ENCODE measurements around the gene NAPB.
"Not testable (repeated sequence)": the region's sequence is repeated elsewhere in the genome, so short reads cannot be mapped to it uniquely, and the experiment has no call there.

NAPB gene

DNA sequence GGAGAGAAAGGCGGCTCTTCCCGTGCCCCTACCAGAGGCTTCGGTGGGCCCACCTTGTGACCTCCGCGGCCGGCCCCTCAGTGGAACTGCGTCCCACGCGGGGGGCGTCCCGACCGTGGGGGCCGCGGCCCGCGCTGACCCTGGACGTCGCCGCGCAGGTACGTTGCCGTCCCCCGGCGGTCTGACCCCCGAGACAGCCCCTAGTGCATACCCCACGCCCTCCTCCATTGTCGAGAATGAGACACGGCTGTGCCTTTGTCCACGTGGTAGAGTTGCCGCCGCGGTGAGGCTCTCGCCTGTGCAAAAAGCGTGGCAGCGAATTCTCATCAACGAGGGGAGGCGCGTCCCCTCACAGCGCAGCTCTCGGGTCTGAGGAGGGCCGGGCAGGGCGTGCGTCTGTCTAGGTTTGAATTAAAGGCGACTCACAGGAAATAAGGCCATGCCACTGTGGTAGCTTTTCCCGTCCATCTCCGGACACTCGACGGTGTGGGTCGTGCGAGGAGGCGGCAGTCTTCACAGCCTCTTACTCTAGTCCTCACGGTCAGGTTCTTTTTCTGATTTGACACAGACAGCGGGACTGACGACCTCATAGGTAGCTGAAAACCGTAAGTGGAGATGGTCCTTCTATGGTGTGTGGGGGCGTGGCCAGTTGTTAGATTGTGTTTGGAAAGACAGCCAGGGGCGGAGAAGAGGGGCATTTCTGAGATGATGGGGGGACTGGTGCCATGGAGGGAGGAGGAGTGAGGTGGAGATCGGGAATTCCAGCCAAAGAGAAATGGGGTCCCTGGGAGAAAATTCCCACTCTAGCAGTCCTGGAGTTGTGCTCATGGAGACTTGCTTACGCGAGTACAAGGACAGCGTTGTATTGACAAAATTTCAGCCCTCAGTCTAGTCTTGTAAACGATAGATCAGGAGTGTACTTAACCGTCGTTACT, 70.1 kb downstream of the NAPB start:
- Histone ChIP-seq H3K27me3 (ENCODE audit: insufficient read depth, low read length) (no peaks in the 10 kb centered on the region), H3K9me3 (ENCODE audit: low read length) (no peaks in the 10 kb centered on the region), H2AFZ (ENCODE audit: low read depth, low read length) (peak overlapping the region; percentile 54), H3K4me1 (ENCODE audit: insufficient read depth, low read length) (peaks cover 16% of the 10 kb centered on the region), H3K4me3 (ENCODE audit: low read length) (peak overlapping the region; percentile 85), H3K36me3 (ENCODE audit: insufficient read depth, low read length) (peaks cover 25% of the 10 kb centered on the region)

- H3K4me1 ChIP-seq (ENCODE audit: insufficient read depth, low read length): peaks cover 16% of the 10 kb centered on the region
- peak within 1 kb of the TSS; percentile 85 for H3K4me3 ChIP-seq (ENCODE audit: low read length)
- no peaks in the 10 kb centered on the region for H3K27me3 ChIP-seq (ENCODE audit: insufficient read depth, low read length)
- peaks cover 17% of the 10 kb centered on the region for H3K36me3 ChIP-seq (ENCODE audit: insufficient read depth, low read length)
- H2AFZ ChIP-seq (ENCODE audit: low read depth, low read length): peak within 1 kb of the TSS; percentile 54
- no peaks in the 10 kb centered on the region for H3K9me3 ChIP-seq (ENCODE audit: low read length)
Measured at GRCh38 chr20:23350196-23350903, 70.9 kb downstream of the NAPB start, which contains the start of gene NXT1. NXT1 (plus strand) TSS chr20:23350791; CDS start chr20:23354042, 3,251 bp downstream.

GRCh38 chr20:23349338-23350195, 71.7 kb downstream of the NAPB start:
- Histone ChIP-seq H2AFZ (ENCODE audit: low read depth, low read length) (peak overlapping the region; percentile 54), H3K27me3 (ENCODE audit: insufficient read depth, low read length) (no peaks in the 10 kb centered on the region), H3K9me3 (ENCODE audit: low read length) (no peaks in the 10 kb centered on the region), H3K4me3 (ENCODE audit: low read length) (peak overlapping the region; percentile 85), H3K36me3 (ENCODE audit: insufficient read depth, low read length) (peaks cover 9% of the 10 kb centered on the region), H3K4me1 (ENCODE audit: insufficient read depth, low read length) (peaks cover 16% of the 10 kb centered on the region)

- not testable (repeated sequence) for H3K36me3 ChIP-seq (ENCODE audit: insufficient read depth, low read length); H3K9me3 ChIP-seq (ENCODE audit: low read length); H2AFZ ChIP-seq (ENCODE audit: low read depth, low read length); H3K27me3 ChIP-seq (ENCODE audit: insufficient read depth, low read length); H3K4me3 ChIP-seq (ENCODE audit: low read length)
- peaks cover 16% of the 10 kb centered on the region for H3K4me1 ChIP-seq (ENCODE audit: insufficient read depth, low read length)
Measured at GRCh38 chr20:23348510-23348909, 72.8 kb downstream of the NAPB start.

DNA sequence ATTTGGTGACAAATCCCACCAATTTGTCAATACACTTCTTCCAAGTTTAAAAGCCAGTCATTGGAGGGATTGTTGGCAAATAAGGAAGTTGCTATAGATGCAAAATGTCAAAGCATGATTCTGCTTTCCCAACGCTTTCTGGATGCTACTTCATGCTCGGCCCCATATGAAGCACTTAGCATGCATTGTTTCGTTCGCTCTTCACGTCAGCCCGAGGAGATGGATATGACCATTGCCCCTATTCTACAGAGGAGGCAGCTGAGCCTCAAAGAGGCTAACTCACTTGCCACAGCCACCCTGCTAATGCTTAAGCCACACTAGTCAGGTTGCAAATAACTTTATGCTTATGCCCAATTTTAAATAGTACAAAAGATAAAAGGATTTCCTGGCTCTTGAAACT, 73.5 kb downstream of the NAPB start:
- no peak overlapping the region for H2AFZ ChIP-seq (ENCODE audit: low read depth, low read length)

GRCh38 chr20:23346002-23346401, 75.3 kb downstream of the NAPB start:
- Histone ChIP-seq H3K4me1 (ENCODE audit: insufficient read depth, low read length) (peaks cover 6% of the 10 kb centered on the region), H2AFZ (ENCODE audit: low read depth, low read length) (no peak overlapping the region), H3K36me3 (ENCODE audit: insufficient read depth, low read length) (no peaks in the 10 kb centered on the region), H3K9me3 (ENCODE audit: low read length) (no peaks in the 10 kb centered on the region), H3K27me3 (ENCODE audit: insufficient read depth, low read length) (peaks cover 4% of the 10 kb centered on the region), H3K4me3 (ENCODE audit: low read length) (no peak overlapping the region)

More for the DNA sequence above, 73.5 kb downstream of the NAPB start:
- Histone ChIP-seq H3K36me3 (ENCODE audit: insufficient read depth, low read length) (no peaks in the 10 kb centered on the region), H3K9me3 (ENCODE audit: low read length) (no peaks in the 10 kb centered on the region), H3K27me3 (ENCODE audit: insufficient read depth, low read length) (no peaks in the 10 kb centered on the region), H3K4me1 (ENCODE audit: insufficient read depth, low read length) (peaks cover 16% of the 10 kb centered on the region), H3K4me3 (ENCODE audit: low read length) (no peak overlapping the region)

GRCh38 chr20:23344336-23344735, 77.0 kb downstream of the NAPB start:
- Histone ChIP-seq H3K9me3 (ENCODE audit: low read length) (no peaks in the 10 kb centered on the region), H3K36me3 (ENCODE audit: insufficient read depth, low read length) (no peaks in the 10 kb centered on the region), H3K4me1 (ENCODE audit: insufficient read depth, low read length) (peaks cover 2% of the 10 kb centered on the region), H3K27me3 (ENCODE audit: insufficient read depth, low read length) (peaks cover 4% of the 10 kb centered on the region), H3K4me3 (ENCODE audit: low read length) (no peak overlapping the region), H2AFZ (ENCODE audit: low read depth, low read length) (no peak overlapping the region)

- Histone ChIP-seq H3K27me3 (ENCODE audit: insufficient read depth, low read length) (peaks cover 4% of the 10 kb centered on the region), H3K36me3 (ENCODE audit: insufficient read depth, low read length) (no peaks in the 10 kb centered on the region), H3K4me3 (ENCODE audit: low read length) (no peak overlapping the region), H3K9me3 (ENCODE audit: low read length) (no peaks in the 10 kb centered on the region), H3K4me1 (ENCODE audit: insufficient read depth, low read length) (no peaks in the 10 kb centered on the region), H2AFZ (ENCODE audit: low read depth, low read length) (no peak overlapping the region)
Measured at GRCh38 chr20:23343590-23343989, 77.7 kb downstream of the NAPB start.

DNA sequence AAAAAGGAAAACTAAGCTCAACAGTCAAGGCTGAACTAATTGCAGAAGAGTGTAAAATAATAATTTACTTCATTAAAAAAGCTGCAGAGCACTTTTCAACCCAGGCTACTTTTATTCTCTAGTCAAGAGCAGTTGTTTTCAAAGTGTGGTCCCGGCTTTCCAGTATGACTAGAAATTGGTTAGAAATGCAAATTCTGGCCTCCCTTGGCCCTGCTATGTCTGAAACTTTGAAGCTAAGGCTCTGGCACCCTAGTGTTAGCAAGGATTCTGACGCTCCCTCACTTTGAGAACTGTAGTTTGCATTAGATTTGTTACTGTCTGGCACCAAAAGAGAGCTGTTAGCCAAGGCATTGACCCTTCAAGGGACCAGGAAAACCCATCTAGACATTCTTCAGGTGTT, 80.2 kb downstream of the NAPB start:
- Histone ChIP-seq H2AFZ (ENCODE audit: low read depth, low read length) (no peak overlapping the region), H3K27me3 (ENCODE audit: insufficient read depth, low read length) (peaks cover 4% of the 10 kb centered on the region), H3K36me3 (ENCODE audit: insufficient read depth, low read length) (no peaks in the 10 kb centered on the region), H3K9me3 (ENCODE audit: low read length) (no peaks in the 10 kb centered on the region), H3K4me1 (ENCODE audit: insufficient read depth, low read length) (no peaks in the 10 kb centered on the region), H3K4me3 (ENCODE audit: low read length) (no peak overlapping the region)

- Histone ChIP-seq H3K4me1 (ENCODE audit: insufficient read depth, low read length) (no peaks in the 10 kb centered on the region), H3K36me3 (ENCODE audit: insufficient read depth, low read length) (no peaks in the 10 kb centered on the region), H3K27me3 (ENCODE audit: insufficient read depth, low read length) (peaks cover 4% of the 10 kb centered on the region), H2AFZ (ENCODE audit: low read depth, low read length) (no peak overlapping the region), H3K9me3 (ENCODE audit: low read length) (no peaks in the 10 kb centered on the region), H3K4me3 (ENCODE audit: low read length) (no peak overlapping the region)
Measured at GRCh38 chr20:23340524-23340923, 80.8 kb downstream of the NAPB start.

DNA sequence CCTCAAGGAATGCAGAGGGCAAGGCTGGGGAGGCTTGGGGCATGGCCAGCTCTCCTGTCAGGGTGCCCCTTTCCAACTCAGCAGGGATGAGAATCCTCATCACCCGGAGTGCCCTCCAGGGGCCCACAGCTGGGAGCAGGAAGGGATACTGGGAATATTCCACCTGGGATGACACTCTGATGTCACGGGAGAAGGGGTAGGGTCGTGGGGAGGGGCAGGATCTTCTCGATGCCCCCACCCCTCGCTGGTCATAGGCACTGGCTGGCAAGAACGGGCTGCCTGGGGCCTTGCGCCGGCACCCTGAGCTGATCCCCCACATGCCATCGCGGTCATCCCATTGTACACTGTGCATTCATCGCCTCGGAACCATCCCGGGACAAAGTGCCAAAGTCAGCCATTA, 81.3 kb downstream of the NAPB start:
- H3K27me3 ChIP-seq (ENCODE audit: insufficient read depth, low read length): peaks cover 4% of the 10 kb centered on the region
- H3K4me1 ChIP-seq (ENCODE audit: insufficient read depth, low read length): no peaks in the 10 kb centered on the region

DNA sequence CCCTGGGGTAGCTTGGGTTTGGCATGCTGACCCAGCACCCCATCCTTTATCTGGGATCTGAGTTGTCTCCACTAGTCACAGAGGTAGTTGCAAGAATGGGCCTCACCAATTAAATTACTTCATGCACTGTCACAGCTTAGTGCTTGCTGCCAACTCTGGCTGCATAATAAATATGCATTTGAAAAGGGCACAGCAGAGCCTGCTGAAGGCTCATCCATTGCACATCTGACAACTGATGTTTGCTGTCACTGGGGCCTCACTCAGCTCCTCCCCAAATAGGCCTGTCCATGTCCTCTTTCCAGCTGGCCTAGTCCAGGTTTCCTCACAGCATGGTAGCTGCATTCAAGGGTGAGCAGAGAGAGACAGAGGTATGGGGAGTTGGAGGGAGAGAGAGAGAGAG, 84.0 kb downstream of the NAPB start:
- no peak overlapping the region for H3K4me3 ChIP-seq (ENCODE audit: low read length)
- no peaks in the 10 kb centered on the region for H3K4me1 ChIP-seq (ENCODE audit: insufficient read depth, low read length)

More for the DNA sequence above, 81.3 kb downstream of the NAPB start:
- Histone ChIP-seq H3K36me3 (ENCODE audit: insufficient read depth, low read length) (no peaks in the 10 kb centered on the region), H3K9me3 (ENCODE audit: low read length) (no peaks in the 10 kb centered on the region), H2AFZ (ENCODE audit: low read depth, low read length) (no peak overlapping the region), H3K4me3 (ENCODE audit: low read length) (no peak overlapping the region)

More for the DNA sequence above, 84.0 kb downstream of the NAPB start:
- Histone ChIP-seq H3K36me3 (ENCODE audit: insufficient read depth, low read length) (no peaks in the 10 kb centered on the region), H3K27me3 (ENCODE audit: insufficient read depth, low read length) (peaks cover 4% of the 10 kb centered on the region), H2AFZ (ENCODE audit: low read depth, low read length) (no peak overlapping the region), H3K9me3 (ENCODE audit: low read length) (no peaks in the 10 kb centered on the region)

Measured in neuron (in vitro differentiated cells).